Tibial nerve (tissue), 3 donors: Measurements from ENCODE around the gene CAPN15.

Source experiments
- POLR2A ChIP-seq, 2 donors: fragments of 450-650 bp; IDR thresholded peaks; one replicate each; pipeline ENCODE4 v1.6.1; 2017; ENCODE audit warnings: antibody characterized with exemption in 2 of 2, mild to moderate bottlenecking in 2 of 2, moderate library complexity in 2 of 2
- TF ChIP-seq, protein P1 (sequence below), 5 experiments: fragments of 200-600 bp in 3 of 5; fragments of 450-650 bp in 2 of 5; sonication (generic) in 3 of 5; IDR thresholded peaks; one replicate each; pipeline ENCODE4 v1.5.1; 2016 to 2019; ENCODE audit warnings: antibody characterized with exemption in 5 of 5, mild to moderate bottlenecking in 3 of 5, moderate library complexity in 2 of 5

DNA sequence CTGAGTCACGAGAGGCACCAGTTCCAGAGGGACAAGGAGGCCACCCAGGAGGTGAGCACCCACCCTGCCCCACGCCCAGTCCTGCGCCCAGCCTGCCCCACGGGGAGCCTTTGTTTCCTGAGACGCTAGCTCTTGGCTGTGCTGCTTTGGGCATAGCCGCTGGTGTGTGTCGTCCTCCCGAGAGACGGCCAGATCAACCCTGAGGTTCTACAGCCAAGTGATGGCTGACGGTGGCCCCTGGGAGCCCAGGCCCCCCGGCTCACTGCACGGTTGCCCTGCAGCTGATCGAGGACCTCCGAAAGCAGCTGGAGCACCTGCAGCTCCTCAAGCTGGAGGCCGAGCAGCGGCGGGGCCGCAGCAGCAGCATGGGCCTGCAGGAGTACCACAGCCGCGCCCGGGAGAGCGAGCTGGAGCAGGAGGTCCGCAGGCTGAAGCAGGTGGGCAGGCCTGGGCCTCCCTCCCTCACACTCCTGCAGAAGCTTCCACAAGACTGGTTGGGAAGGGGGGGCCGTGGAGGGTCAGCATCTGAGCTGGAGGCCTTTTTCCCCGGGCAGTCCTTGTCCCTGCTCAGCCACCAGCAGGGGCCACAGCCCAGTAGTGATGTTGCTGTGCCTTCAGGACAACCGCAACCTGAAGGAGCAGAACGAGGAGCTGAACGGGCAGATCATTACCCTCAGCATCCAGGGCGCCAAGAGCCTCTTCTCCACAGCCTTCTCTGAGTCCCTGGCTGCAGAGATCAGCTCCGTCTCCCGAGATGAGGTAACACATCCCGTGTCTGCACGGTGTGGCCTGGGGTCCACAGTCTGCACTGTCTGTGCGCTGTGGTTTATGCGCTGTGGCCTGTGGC is 7.4 kb upstream of the CAPN15 start:
- TF ChIP-seq, protein P1, sequence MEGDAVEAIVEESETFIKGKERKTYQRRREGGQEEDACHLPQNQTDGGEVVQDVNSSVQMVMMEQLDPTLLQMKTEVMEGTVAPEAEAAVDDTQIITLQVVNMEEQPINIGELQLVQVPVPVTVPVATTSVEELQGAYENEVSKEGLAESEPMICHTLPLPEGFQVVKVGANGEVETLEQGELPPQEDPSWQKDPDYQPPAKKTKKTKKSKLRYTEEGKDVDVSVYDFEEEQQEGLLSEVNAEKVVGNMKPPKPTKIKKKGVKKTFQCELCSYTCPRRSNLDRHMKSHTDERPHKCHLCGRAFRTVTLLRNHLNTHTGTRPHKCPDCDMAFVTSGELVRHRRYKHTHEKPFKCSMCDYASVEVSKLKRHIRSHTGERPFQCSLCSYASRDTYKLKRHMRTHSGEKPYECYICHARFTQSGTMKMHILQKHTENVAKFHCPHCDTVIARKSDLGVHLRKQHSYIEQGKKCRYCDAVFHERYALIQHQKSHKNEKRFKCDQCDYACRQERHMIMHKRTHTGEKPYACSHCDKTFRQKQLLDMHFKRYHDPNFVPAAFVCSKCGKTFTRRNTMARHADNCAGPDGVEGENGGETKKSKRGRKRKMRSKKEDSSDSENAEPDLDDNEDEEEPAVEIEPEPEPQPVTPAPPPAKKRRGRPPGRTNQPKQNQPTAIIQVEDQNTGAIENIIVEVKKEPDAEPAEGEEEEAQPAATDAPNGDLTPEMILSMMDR (IDR thresholded peaks at IDR 0.05) = no peak
- no peak for TF ChIP-seq POLR2A (IDR thresholded peaks at IDR 0.05)
